Measurements from ENCODE around the gene LAMB4. TPM values are rescaled to one million over a fixed set of nuclear protein-coding genes. Genes with fewer than 3 reads are reported as not detected.

Gene LAMB4
- polyA plus RNA-seq, 1 donor, result 4.3 TPM

Other genes starting within 250 kb of the LAMB4 start
- gene DLD, start 239.2 kb downstream of the LAMB4 start, polyA plus RNA-seq (ENCODE audit: insufficient read length), result 127 TPM
- gene LAMB1, start 127.2 kb downstream of the LAMB4 start, polyA plus RNA-seq (ENCODE audit: insufficient read length), result 826 TPM

Measured in left kidney (tissue), 1 donor.